PC-9 (cell line): ENCODE results near the gene ADCK2.

Source experiments
- EZH2 ChIP-seq: fragments of 200-600 bp; sonication (generic); IDR thresholded peaks from 2 replicates; pipeline ENCODE4 v1.8.0; 2017; ENCODE audit warnings: antibody characterized with exemption, low read depth
- TF ChIP-seq, protein P1 (sequence below): fragments of 200-600 bp; sonication (generic); conservative IDR thresholded peaks from 2 replicates; pipeline ENCODE4 v1.6.1; 2017; ENCODE audit warnings: mixed run types, antibody characterized with exemption, mild to moderate bottlenecking, moderate library complexity

DNA sequence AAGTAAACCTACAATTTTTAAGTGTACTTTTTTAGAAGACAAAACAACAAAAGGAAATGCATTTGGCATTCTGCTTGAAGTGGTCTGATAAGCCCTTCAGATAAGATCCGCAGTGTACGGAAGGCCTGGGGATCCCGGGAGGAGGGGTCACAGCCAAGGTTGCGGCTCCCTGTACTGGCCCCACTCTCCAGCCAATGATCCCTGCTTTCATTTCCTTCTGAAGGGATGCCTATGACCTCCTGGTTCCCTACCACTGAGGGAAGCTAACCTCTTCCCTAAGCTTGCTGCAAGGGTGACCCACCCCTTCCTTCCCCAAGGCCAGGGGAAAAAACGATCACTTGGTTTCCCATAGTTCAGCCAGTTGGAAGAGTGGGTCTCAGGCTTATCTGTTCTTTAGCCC, 37.4 kb upstream of the ADCK2 start:
- TF ChIP-seq, protein P1, sequence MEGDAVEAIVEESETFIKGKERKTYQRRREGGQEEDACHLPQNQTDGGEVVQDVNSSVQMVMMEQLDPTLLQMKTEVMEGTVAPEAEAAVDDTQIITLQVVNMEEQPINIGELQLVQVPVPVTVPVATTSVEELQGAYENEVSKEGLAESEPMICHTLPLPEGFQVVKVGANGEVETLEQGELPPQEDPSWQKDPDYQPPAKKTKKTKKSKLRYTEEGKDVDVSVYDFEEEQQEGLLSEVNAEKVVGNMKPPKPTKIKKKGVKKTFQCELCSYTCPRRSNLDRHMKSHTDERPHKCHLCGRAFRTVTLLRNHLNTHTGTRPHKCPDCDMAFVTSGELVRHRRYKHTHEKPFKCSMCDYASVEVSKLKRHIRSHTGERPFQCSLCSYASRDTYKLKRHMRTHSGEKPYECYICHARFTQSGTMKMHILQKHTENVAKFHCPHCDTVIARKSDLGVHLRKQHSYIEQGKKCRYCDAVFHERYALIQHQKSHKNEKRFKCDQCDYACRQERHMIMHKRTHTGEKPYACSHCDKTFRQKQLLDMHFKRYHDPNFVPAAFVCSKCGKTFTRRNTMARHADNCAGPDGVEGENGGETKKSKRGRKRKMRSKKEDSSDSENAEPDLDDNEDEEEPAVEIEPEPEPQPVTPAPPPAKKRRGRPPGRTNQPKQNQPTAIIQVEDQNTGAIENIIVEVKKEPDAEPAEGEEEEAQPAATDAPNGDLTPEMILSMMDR = no peak
- TF ChIP-seq EZH2 = no peak
